GM18505 (cell line): ENCODE results near the gene TCL1B.

Source experiments
- ATAC-seq: cut with Tn5 transposase; IDR thresholded peaks from one replicate; pipeline ENCODE4 v1.9.1; 2021; ENCODE audit not compliant: unreplicated experiment
- POLR2A ChIP-seq: IDR thresholded peaks from 4 replicates; pipeline ENCODE4 v1.6.1; 2011; ENCODE audit warnings: borderline replicate concordance; ENCODE audit not compliant: insufficient read depth, insufficient read length; ENCODE audit errors: extremely low read depth

TCL1B gene

GRCh38 chr14:95679148-95679815 lies 6.9 kb upstream of the TCL1B start:
- ATAC-seq = no peak
- TF ChIP-seq POLR2A = no peak

GRCh38 chr14:95679998-95680735 lies 6.1 kb upstream of the TCL1B start:
- TF ChIP-seq POLR2A = no peak
- ATAC-seq = no peak

- no peak for TF ChIP-seq POLR2A
- ATAC-seq = no peak
Measured at GRCh38 chr14:95681153-95681552, 5.1 kb upstream of the TCL1B start.

GRCh38 chr14:95683793-95684192 lies 2.4 kb upstream of the TCL1B start:
- no peak for ATAC-seq
- TF ChIP-seq POLR2A = no peak

- TF ChIP-seq POLR2A = no peak
- ATAC-seq = no peak
Measured at GRCh38 chr14:95686935-95687334, 709 bp downstream of the TCL1B start.

GRCh38 chr14:95689441-95689840 lies 3.2 kb downstream of the TCL1B start:
- no peak for TF ChIP-seq POLR2A
- ATAC-seq = no peak

- no peak for TF ChIP-seq POLR2A
- ATAC-seq = no peak
Measured at GRCh38 chr14:95690815-95691214, 4.6 kb downstream of the TCL1B start.

GRCh38 chr14:95691591-95691990 lies 5.4 kb downstream of the TCL1B start:
- no peak for TF ChIP-seq POLR2A
- no peak for ATAC-seq

- ATAC-seq = no peak
- TF ChIP-seq POLR2A = no peak
Measured at GRCh38 chr14:95692109-95692508, 5.9 kb downstream of the TCL1B start.

- ATAC-seq = no peak
Measured at GRCh38 chr14:95695051-95695450, 8.8 kb downstream of the TCL1B start.

GRCh38 chr14:95695913-95696312 lies 9.7 kb downstream of the TCL1B start:
- no peak for ATAC-seq
- no peak for TF ChIP-seq POLR2A

More at GRCh38 chr14:95695051-95695450, 8.8 kb downstream of the TCL1B start:
- no peak for TF ChIP-seq POLR2A

GRCh38 chr14:95696741-95697140 lies 10.5 kb downstream of the TCL1B start:
- no peak for TF ChIP-seq POLR2A
- no peak for ATAC-seq

- peak; percentile 35 for TF ChIP-seq POLR2A
- ATAC-seq = peak; percentile 63
Measured at GRCh38 chr14:95697764-95698163, 11.5 kb downstream of the TCL1B start.

- TF ChIP-seq POLR2A = no peak
Measured at GRCh38 chr14:95698287-95698686, 12.1 kb downstream of the TCL1B start.

GRCh38 chr14:95699412-95699811 lies 13.2 kb downstream of the TCL1B start:
- peak; percentile 25 for TF ChIP-seq POLR2A
- no peak for ATAC-seq

More at GRCh38 chr14:95698287-95698686, 12.1 kb downstream of the TCL1B start:
- no peak for ATAC-seq
